Hepatocyte (in vitro differentiated cells): ENCODE data around the gene ZDHHC18. TPM values are rescaled to one million over a fixed set of nuclear protein-coding genes. Genes with fewer than 3 reads are reported as not detected.

Source experiments
- DNase-seq: peaks from one replicate; pipeline ENCODE4 v3.0.0-alpha.2; 2016; ENCODE audit warnings: low spot score
- H2AFZ ChIP-seq: fragments of 200-600 bp; sonication (generic); 2 replicates; pipeline ENCODE4 v1.6.0; 2016; ENCODE audit warnings: antibody characterized with exemption, mild to moderate bottlenecking
- H3K27ac ChIP-seq: fragments of 200-600 bp; sonication (generic); 2 replicates; pipeline ENCODE4 v1.5.1; 2016; ENCODE audit warnings: mild to moderate bottlenecking
- H3K27me3 ChIP-seq: fragments of 200-600 bp; sonication (generic); 2 replicates; pipeline ENCODE4 v1.6.1; 2016
- H3K36me3 ChIP-seq: fragments of 200-600 bp; sonication (generic); replicated peaks from 2 replicates; pipeline ENCODE4 v1.5.1; 2016; ENCODE audit warnings: low read depth; ENCODE audit not compliant: insufficient read depth
- H3K4me1 ChIP-seq: fragments of 200-600 bp; sonication (generic); 2 replicates; pipeline ENCODE4 v1.5.1; 2016; ENCODE audit warnings: mild to moderate bottlenecking, moderate library complexity; ENCODE audit not compliant: insufficient read depth
- H3K4me2 ChIP-seq: fragments of 200-600 bp; sonication (generic); 2 replicates; pipeline ENCODE4 v1.6.0; 2016
- H3K4me3 ChIP-seq: fragments of 200-600 bp; sonication (generic); 2 replicates; pipeline ENCODE4 v1.5.1; 2016; ENCODE audit warnings: mild to moderate bottlenecking
- H3K79me2 ChIP-seq: fragments of 200-600 bp; sonication (generic); 2 replicates; pipeline ENCODE4 v1.6.0; 2017; ENCODE audit warnings: mild to moderate bottlenecking
- H3K9me2 ChIP-seq: fragments of 200-600 bp; sonication (generic); replicated peaks from 2 replicates; pipeline ENCODE4 v1.6.0; 2017; ENCODE audit warnings: mild to moderate bottlenecking; ENCODE audit not compliant: insufficient read depth
- H3K9me3 ChIP-seq: fragments of 200-600 bp; sonication (generic); 2 replicates; pipeline ENCODE4 v1.5.1; 2016; ENCODE audit warnings: low read depth, mild to moderate bottlenecking
- H4K20me1 ChIP-seq: fragments of 200-600 bp; sonication (generic); 2 replicates; pipeline ENCODE4 v1.6.0; 2016; ENCODE audit warnings: mild to moderate bottlenecking; ENCODE audit not compliant: insufficient read depth, poor library complexity, severe bottlenecking
- EZH2 ChIP-seq: fragments of 200-600 bp; sonication (generic); IDR thresholded peaks from 2 replicates; pipeline ENCODE4 v1.6.1; 2016; ENCODE audit warnings: antibody characterized with exemption, mild to moderate bottlenecking, borderline replicate concordance
- EZH2phosphoT487 ChIP-seq: fragments of 200-600 bp; sonication (generic); IDR thresholded peaks from one replicate; pipeline ENCODE4 v1.6.1; 2018; ENCODE audit warnings: antibody characterized with exemption, mild to moderate bottlenecking, low read depth, moderate library complexity; ENCODE audit not compliant: unreplicated experiment, severe bottlenecking
- WGBS: methylation state at CpG from one replicate; pipeline ENCODE4 v1.1.6; 2016; ENCODE audit warnings: low lambda C conversion rate; ENCODE audit errors: missing lambda C conversion rate; 5-methylcytosine and 5-hydroxymethylcytosine counted together
- polyA plus RNA-seq: library from polyadenylated mRNA; unstranded; fragments of >200 nt; fragmentation: Nextera tagmentation; extraction: Ambion mirVana; gene quantifications from 2 replicates; pipeline ENCODE4 v1.2.1, GENCODE V29; 2016
- total RNA-seq: library from RNA; depleted of rRNA; stranded (reverse); fragments of >200 nt; gene quantifications from 2 replicates; pipeline ENCODE4 v1.2.3, GENCODE V29; 2014
- TF ChIP-seq, protein P1 (sequence below): fragments of 200-600 bp; sonication (generic); IDR thresholded peaks from 2 replicates; pipeline ENCODE4 v1.5.1; 2016; ENCODE audit warnings: antibody characterized with exemption, mild to moderate bottlenecking; ENCODE audit not compliant: poor library complexity

ZDHHC18 gene
- total and polyA plus RNA-seq, 2 experiments from 2014 or later, result 14.9 to 22.5 TPM

DNA sequence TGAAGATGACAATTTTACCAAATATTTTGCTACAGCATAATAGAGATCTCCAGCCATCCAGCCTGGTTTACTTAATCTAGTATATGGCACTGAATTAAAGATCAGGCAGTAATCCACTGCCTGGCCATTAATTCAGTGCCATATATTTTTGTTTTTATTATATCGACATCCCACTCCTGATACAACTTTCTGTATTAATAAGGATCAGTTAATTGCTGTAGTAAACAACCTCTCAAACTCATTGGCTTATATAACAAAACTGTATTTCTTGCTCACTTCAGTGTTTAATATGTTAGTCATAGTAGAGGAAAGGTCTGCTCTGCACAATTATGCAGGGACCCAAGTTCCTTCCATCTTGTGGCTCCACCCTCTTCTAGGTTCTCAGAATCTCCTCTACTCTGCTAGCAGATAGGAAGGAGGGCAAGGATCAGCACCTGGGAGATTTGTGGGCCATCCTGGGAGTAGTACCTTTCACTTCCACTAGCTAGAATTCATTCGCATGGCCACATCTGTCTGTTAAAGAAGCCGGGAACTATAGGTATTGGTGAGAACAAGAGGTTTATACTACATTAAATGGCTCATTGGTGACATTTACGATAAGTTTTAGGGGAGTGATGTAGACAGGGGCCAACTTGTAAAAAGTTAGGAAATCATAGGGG is 3.6 kb upstream of the ZDHHC18 start:
- Histone ChIP-seq H3K9me2 (no peaks in the 10 kb centered on the region), H3K36me3 (no peaks in the 10 kb centered on the region), H3K9me3 (no peaks in the 10 kb centered on the region), H3K4me2 (no peak overlapping the region), H3K79me2 (peaks cover 10% of the 10 kb centered on the region), H3K4me3 (no peak overlapping the region), H2AFZ (no peak overlapping the region), H4K20me1 (no peaks in the 10 kb centered on the region), H3K27me3 (no peaks in the 10 kb centered on the region), H3K4me1 (peaks cover 15% of the 10 kb centered on the region), H3K27ac (no peak overlapping the region)
- no peak for DNase-seq
- TF ChIP-seq EZH2, result no peak
- TF ChIP-seq, protein P1, sequence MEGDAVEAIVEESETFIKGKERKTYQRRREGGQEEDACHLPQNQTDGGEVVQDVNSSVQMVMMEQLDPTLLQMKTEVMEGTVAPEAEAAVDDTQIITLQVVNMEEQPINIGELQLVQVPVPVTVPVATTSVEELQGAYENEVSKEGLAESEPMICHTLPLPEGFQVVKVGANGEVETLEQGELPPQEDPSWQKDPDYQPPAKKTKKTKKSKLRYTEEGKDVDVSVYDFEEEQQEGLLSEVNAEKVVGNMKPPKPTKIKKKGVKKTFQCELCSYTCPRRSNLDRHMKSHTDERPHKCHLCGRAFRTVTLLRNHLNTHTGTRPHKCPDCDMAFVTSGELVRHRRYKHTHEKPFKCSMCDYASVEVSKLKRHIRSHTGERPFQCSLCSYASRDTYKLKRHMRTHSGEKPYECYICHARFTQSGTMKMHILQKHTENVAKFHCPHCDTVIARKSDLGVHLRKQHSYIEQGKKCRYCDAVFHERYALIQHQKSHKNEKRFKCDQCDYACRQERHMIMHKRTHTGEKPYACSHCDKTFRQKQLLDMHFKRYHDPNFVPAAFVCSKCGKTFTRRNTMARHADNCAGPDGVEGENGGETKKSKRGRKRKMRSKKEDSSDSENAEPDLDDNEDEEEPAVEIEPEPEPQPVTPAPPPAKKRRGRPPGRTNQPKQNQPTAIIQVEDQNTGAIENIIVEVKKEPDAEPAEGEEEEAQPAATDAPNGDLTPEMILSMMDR, result no peak
- TF ChIP-seq EZH2phosphoT487, result no peak
- WGBS, result 91% methylated on average over 4 of the region's 4 CpGs

DNA sequence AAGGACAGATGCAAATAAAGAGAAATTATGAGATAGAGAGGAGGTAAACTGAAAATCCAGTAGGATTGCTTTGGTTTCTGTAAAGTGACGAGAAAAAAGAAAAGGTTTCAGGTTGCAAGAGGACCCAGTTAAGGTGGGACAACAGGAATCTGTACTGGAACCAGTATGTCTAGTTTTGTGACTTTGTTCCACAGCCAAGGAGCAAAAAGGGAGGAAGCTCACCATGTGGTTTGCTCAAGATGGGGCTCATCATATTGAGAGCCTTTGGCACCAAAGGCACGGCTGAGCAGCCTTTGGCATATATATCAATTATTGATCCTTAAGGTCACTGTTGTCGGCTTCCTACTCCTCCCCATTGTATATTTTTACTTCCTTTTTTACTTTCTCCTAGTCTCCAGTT is 1.8 kb upstream of the ZDHHC18 start:
- peaks cover 19% of the 10 kb centered on the region for H3K4me1 ChIP-seq
- no peak for DNase-seq
- no peak overlapping the region for H2AFZ ChIP-seq
- H3K9me2 ChIP-seq, result no peaks in the 10 kb centered on the region
- peaks cover under 1% of the 10 kb centered on the region for H4K20me1 ChIP-seq
- no peaks in the 10 kb centered on the region for H3K36me3 ChIP-seq
- WGBS, result 78% methylated on average over 3 of the region's 3 CpGs
- H3K27me3 ChIP-seq, result no peaks in the 10 kb centered on the region
- peak overlapping the region; percentile 56 for H3K27ac ChIP-seq
- H3K4me2 ChIP-seq, result no peak overlapping the region
- no peak for TF ChIP-seq EZH2
- TF ChIP-seq, protein P1, result no peak
- TF ChIP-seq EZH2phosphoT487, result no peak
- no peaks in the 10 kb centered on the region for H3K9me3 ChIP-seq
- H3K4me3 ChIP-seq, result no peak overlapping the region
- peaks cover 27% of the 10 kb centered on the region for H3K79me2 ChIP-seq

DNA sequence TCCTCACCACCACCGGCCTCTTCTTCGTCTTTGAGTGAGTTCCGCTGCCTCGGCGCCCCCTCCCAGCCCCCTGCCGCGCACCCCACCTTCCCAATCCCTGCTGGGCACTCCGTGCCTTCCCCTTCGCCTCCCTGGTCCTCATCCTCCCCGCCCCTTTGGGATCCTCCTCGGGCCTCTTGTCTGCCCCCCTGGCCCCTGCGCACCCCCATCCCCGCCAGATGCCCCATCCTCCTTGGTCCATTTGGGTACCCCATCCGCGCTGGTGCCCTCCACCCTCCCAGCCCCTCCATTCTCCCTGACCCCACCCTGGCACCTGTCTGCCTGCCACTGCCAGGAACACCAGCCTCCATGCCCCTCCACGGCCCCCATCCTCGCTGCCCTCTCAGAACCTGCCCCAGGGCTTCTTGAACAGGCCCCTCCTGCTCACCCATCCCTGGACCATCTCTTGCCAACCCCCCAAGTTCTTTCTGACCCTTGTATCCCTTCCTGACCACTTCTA is 667 bp downstream of the ZDHHC18 start:
- Histone ChIP-seq H3K9me3 (no peaks in the 10 kb centered on the region), H3K4me3 (peak overlapping the region; percentile 82), H4K20me1 (peaks cover 9% of the 10 kb centered on the region), H3K4me2 (peak overlapping the region; percentile 94), H2AFZ (no peak overlapping the region), H3K79me2 (peaks cover 42% of the 10 kb centered on the region), H3K27ac (no peak overlapping the region), H3K9me2 (no peaks in the 10 kb centered on the region), H3K27me3 (no peaks in the 10 kb centered on the region), H3K4me1 (peaks cover 19% of the 10 kb centered on the region), H3K36me3 (no peaks in the 10 kb centered on the region)
- WGBS, result 42% methylated on average over 2 of the region's 17 CpGs
- no peak for DNase-seq
- TF ChIP-seq, protein P1, result no peak
- TF ChIP-seq EZH2phosphoT487 (no peak), EZH2 (no peak)

DNA sequence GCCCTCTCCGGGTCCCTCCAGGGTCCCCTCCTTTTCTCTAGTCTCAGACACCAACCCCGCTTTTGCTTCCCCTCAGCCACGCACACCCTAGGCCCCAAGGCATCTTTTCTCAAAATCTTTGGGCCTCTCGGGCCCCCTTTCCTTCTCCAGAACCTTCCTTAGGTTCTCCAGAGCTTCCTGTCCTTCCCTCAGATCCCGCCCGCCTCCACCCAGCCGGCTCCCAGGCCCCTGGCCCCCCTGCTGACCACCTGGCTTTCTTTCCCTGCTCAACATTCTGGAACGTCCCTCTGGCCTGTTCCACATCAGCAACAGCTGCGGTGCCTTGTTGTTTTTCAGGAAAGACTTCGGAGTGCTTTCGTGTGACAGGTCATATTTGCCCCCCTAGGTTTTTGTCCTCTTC is 1.2 kb downstream of the ZDHHC18 start:
- WGBS, result 56% methylated on average over 5 of the region's 11 CpGs
- no peaks in the 10 kb centered on the region for H3K9me3 ChIP-seq
- no peaks in the 10 kb centered on the region for H3K27me3 ChIP-seq
- H2AFZ ChIP-seq, result no peak overlapping the region
- H3K79me2 ChIP-seq, result peaks cover 42% of the 10 kb centered on the region
- no peak for DNase-seq
- H3K9me2 ChIP-seq, result no peaks in the 10 kb centered on the region
- peaks cover 9% of the 10 kb centered on the region for H4K20me1 ChIP-seq
- peaks cover 19% of the 10 kb centered on the region for H3K4me1 ChIP-seq
- H3K4me2 ChIP-seq, result peak overlapping the region; percentile 94
- TF ChIP-seq, protein P1, result no peak
- no peak for TF ChIP-seq EZH2
- TF ChIP-seq EZH2phosphoT487, result no peak
- H3K4me3 ChIP-seq, result peak overlapping the region; percentile 82
- H3K27ac ChIP-seq, result no peak overlapping the region
- no peaks in the 10 kb centered on the region for H3K36me3 ChIP-seq
